HG03521 (cell line): ENCODE results near the gene HPS3.
"Not testable (repeated sequence)": the region's sequence is repeated elsewhere in the genome, so short reads cannot be mapped to it uniquely, and the experiment has no call there.

Source experiments
- ATAC-seq: cut with Tn5 transposase; IDR thresholded peaks from one replicate; pipeline ENCODE4 v1.9.1; 2021; ENCODE audit warnings: mild to moderate bottlenecking, moderate library complexity; ENCODE audit not compliant: unreplicated experiment

HPS3 gene

GRCh38 chr3:149129326-149130205 lies at the start of gene HPS3:
TSS of gene HPS3 (plus strand) at chr3:149129638. CDS start at chr3:149129724, 86 bp downstream.
- peak; percentile 96 for ATAC-seq

- no peak for ATAC-seq
Measured at GRCh38 chr3:149080011-149080698, 49.3 kb upstream of the HPS3 start.

- no peak for ATAC-seq
Measured at GRCh38 chr3:149080699-149081091, 48.7 kb upstream of the HPS3 start.

GRCh38 chr3:149081772-149082171 lies 47.7 kb upstream of the HPS3 start:
- no peak for ATAC-seq

GRCh38 chr3:149085828-149086231 lies 43.6 kb upstream of the HPS3 start:
- peak; percentile 28 for ATAC-seq

- ATAC-seq, result peak; percentile 98
Measured at GRCh38 chr3:149086232-149086988, 43.0 kb upstream of the HPS3 start, which contains the start of gene HLTF. TSS of gene HLTF (minus strand) at chr3:149086533. CDS start at chr3:149086336, 197 bp downstream.

- ATAC-seq, result no peak
Measured at GRCh38 chr3:149087208-149087607, 42.2 kb upstream of the HPS3 start.

- no peak for ATAC-seq
Measured at GRCh38 chr3:149089395-149089794, 40.0 kb upstream of the HPS3 start.

GRCh38 chr3:149090461-149090860 lies 39.0 kb upstream of the HPS3 start:
- ATAC-seq, result no peak

GRCh38 chr3:149090907-149091306 lies 38.5 kb upstream of the HPS3 start:
- no peak for ATAC-seq

GRCh38 chr3:149091983-149092382 lies 37.5 kb upstream of the HPS3 start:
- ATAC-seq, result no peak

GRCh38 chr3:149095487-149095886 lies 34.0 kb upstream of the HPS3 start:
- ATAC-seq, result peak; percentile 84

GRCh38 chr3:149097987-149098386 lies 31.5 kb upstream of the HPS3 start:
- ATAC-seq, result not testable (repeated sequence)

GRCh38 chr3:149101154-149101553 lies 28.3 kb upstream of the HPS3 start:
- ATAC-seq, result no peak

- no peak for ATAC-seq
Measured at GRCh38 chr3:149101641-149102040, 27.8 kb upstream of the HPS3 start.

- ATAC-seq, result no peak
Measured at GRCh38 chr3:149104484-149104883, 25.0 kb upstream of the HPS3 start.

- ATAC-seq, result no peak
Measured at GRCh38 chr3:149114458-149114857, 15.0 kb upstream of the HPS3 start.

- ATAC-seq, result no peak
Measured at GRCh38 chr3:149115114-149115513, 14.3 kb upstream of the HPS3 start.

- ATAC-seq, result no peak
Measured at GRCh38 chr3:149118724-149119123, 10.7 kb upstream of the HPS3 start.

- ATAC-seq, result no peak
Measured at GRCh38 chr3:149119466-149119865, 10.0 kb upstream of the HPS3 start.
